Ishikawa (cell line): ENCODE data around the gene LACTB.

Experiments used
- CEBPB ChIP-seq: IDR thresholded peaks from 2 replicates; pipeline ENCODE4 v1.6.1; 2012
- CREB1 ChIP-seq: IDR thresholded peaks from 2 replicates; pipeline ENCODE4 v1.6.1; 2012; ENCODE audit warnings: low read depth
- EGR1 ChIP-seq: IDR thresholded peaks from 2 replicates; pipeline ENCODE4 v1.6.1; 2012
- EP300 ChIP-seq: IDR thresholded peaks from 2 replicates; pipeline ENCODE4 v1.6.1; 2012; ENCODE audit warnings: borderline replicate concordance
- FOXM1 ChIP-seq: IDR thresholded peaks from 2 replicates; pipeline ENCODE4 v1.6.1; 2012; ENCODE audit warnings: low read depth, borderline replicate concordance
- MAX ChIP-seq: IDR thresholded peaks from 2 replicates; pipeline ENCODE4 v1.6.1; 2012
- NFIC ChIP-seq: IDR thresholded peaks from 2 replicates; pipeline ENCODE4 v1.6.1; 2012
- RAD21 ChIP-seq: IDR thresholded peaks from 2 replicates; pipeline ENCODE4 v1.6.1; 2012; ENCODE audit warnings: low read depth
- REST ChIP-seq: IDR thresholded peaks from 2 replicates; pipeline ENCODE4 v1.6.1; 2012; ENCODE audit warnings: low read depth, mild to moderate bottlenecking
- TAF1 ChIP-seq: IDR thresholded peaks from 2 replicates; pipeline ENCODE4 v1.6.1; 2012; ENCODE audit warnings: low read depth, mild to moderate bottlenecking
- TCF12 ChIP-seq: IDR thresholded peaks from 2 replicates; pipeline ENCODE4 v1.6.1; 2012; ENCODE audit warnings: low read depth
- TEAD4 ChIP-seq: IDR thresholded peaks from 2 replicates; pipeline ENCODE4 v1.6.1; 2012
- USF1 ChIP-seq: IDR thresholded peaks from 2 replicates; pipeline ENCODE4 v1.6.1; 2012
- YY1 ChIP-seq: IDR thresholded peaks from 2 replicates; pipeline ENCODE4 v1.6.1; 2012; ENCODE audit warnings: low read depth
- ZBTB7A ChIP-seq: IDR thresholded peaks from 2 replicates; pipeline ENCODE4 v1.6.1; 2012; ENCODE audit warnings: low read depth

The LACTB gene

GRCh38 chr15:63083044-63083443 lies 38.6 kb upstream of the LACTB start:
- TF ChIP-seq TCF12, result no peak
- no peak for TF ChIP-seq RAD21
- no peak for TF ChIP-seq MAX
- TF ChIP-seq USF1, result no peak
- TF ChIP-seq TEAD4, result no peak
- TF ChIP-seq YY1, result no peak
- no peak for TF ChIP-seq REST
- TF ChIP-seq EGR1, result no peak
- no peak for TF ChIP-seq ZBTB7A
- no peak for TF ChIP-seq NFIC
- TF ChIP-seq CEBPB, result no peak
- no peak for TF ChIP-seq EP300

- no peak for TF ChIP-seq NFIC
- no peak for TF ChIP-seq FOXM1
- TF ChIP-seq REST, result no peak
- no peak for TF ChIP-seq USF1
- TF ChIP-seq TAF1, result no peak
- no peak for TF ChIP-seq CREB1
- no peak for TF ChIP-seq TEAD4
- no peak for TF ChIP-seq RAD21
- no peak for TF ChIP-seq CEBPB
Measured at GRCh38 chr15:63083541-63083940, 38.1 kb upstream of the LACTB start.

- TF ChIP-seq REST (no peak), CREB1 (no peak), YY1 (no peak), TAF1 (no peak), USF1 (no peak)
Measured at GRCh38 chr15:63084806-63085205, 36.9 kb upstream of the LACTB start.

GRCh38 chr15:63085289-63085688 lies 36.4 kb upstream of the LACTB start:
- TF ChIP-seq CREB1 (no peak), REST (no peak), YY1 (no peak), ZBTB7A (no peak), FOXM1 (no peak), NFIC (no peak)
